T47D (cell line): ENCODE data around the gene PMP22.

Experiments
- DNase-seq, 2 experiments: peaks; one replicate each; pipeline versions ENCODE4 v3.0.0 to v3.0.0-alpha.2; 2011 to 2012; ENCODE audit warnings: low read depth in 1 of 2, low spot score in 1 of 2
- JUND ChIP-seq: IDR thresholded peaks from 2 replicates; pipeline ENCODE4 v1.6.1; 2012; ENCODE audit warnings: low read depth
- in situ Hi-C: cut with HindIII; loops from 2 replicates; pipeline ENCODE4 v1.10.0; 2016; ENCODE audit warnings: low sequenced_read_pairs, low pct_unique_long_range_greater_than_20kb

The PMP22 gene

DNA sequence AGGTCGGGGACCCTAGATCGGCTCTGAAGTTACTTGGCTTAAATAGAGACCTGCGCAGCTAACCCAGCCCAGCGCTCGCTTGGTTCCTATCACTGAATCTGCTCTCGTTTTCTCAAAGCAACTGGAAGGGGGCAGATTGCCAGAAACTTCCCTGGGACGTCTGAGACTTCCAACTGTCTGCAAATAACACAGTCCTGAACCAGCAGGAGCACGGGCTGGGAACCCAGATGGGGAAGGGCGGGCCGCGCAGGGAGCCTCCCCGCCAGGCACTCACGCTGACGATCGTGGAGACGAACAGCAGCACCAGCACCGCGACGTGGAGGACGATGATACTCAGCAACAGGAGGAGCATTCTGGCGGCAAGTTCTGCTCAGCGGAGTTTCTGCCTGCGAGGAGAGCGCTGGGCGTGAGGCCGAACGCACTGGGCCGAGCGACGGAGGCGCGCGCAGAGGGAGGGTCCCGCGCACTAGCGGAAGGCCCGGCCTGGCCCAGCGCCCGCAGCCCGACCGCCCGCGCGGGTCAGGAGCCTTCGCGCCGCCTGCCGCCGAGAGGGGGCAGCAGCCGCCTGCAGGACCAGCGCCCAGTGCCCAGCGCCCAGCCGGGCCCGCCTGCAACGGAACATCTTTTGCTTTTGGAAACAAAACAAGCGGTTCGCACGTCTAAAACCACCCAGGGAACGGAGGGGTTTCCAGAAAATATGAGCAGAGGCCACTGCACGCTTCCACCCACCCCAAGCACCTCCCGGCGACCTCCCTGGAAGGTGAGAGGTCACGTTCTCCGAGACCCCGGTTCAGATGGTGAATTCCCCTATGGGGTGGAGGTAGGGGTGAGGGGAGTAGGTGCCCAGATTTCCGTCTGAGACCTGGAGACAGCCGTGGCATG, 4.5 kb downstream of the PMP22 start:
- in situ Hi-C loops = no loop called here

DNA sequence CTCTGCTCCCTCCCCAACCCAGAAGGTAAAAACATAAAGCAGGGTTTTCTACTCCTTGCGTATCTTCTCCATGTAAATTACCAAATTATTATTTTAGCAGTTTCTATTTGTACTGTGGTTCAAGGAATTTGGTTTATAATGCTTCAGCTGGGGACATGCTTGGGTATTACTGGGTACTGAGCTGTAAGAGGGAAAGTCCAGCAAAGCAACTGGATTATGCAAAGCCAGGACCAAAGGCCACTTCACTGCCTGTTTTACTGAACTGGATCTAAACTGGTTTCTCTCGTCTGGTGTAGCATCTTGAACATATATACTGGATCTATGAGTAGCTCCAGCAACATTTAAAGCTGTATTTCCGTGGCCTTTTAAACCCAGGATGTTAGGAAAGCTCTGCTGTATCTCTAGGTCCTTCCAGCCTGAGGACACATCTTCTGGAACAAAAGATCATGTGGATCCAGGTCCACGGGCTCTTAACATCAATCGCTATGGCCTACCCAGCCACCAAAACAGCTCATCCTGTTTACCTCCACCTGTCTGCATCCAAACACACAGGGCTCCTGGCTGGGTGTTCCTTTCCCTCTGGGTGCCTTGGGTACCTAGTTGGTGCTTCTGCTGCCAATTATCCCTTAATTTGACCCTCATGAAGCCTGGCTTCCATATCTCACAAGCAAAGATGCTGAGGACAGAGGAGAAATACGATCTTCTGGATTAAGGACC, 7.2 kb downstream of the PMP22 start:
- in situ Hi-C loops = no loop called here
- no peak for DNase-seq
- TF ChIP-seq JUND = no peak

More for the DNA sequence above, 4.5 kb downstream of the PMP22 start:
- DNase-seq = peak; percentile 58 to 67
- no peak for TF ChIP-seq JUND

DNA sequence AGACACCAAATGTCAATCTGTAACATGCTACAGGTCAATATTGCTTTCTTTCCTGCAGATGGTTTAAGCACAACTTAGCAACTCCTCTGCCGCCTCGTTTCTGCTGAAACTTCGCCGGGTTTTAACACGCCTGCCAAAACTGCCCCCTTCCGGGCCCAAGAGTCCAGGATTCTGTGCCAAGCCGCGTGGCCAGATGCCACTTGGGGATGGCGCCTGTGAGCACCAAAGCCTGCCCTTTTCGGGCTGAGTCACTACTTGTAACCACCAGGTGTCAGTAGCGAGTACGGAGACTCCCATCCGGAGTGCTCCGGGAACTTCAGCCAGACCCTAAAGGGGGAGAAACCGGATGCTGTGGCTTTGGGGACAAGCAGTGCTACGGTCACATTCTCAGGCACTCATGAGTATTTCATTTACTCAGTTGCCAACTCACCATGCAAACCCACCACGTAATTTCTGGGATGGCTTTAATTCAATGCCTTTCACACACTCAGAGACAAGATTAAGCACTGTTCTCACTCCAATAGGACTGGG, 7.8 kb downstream of the PMP22 start:
- TF ChIP-seq JUND = no peak
- DNase-seq = peak; percentile 37 to 69
- in situ Hi-C loops = no loop called here

DNA sequence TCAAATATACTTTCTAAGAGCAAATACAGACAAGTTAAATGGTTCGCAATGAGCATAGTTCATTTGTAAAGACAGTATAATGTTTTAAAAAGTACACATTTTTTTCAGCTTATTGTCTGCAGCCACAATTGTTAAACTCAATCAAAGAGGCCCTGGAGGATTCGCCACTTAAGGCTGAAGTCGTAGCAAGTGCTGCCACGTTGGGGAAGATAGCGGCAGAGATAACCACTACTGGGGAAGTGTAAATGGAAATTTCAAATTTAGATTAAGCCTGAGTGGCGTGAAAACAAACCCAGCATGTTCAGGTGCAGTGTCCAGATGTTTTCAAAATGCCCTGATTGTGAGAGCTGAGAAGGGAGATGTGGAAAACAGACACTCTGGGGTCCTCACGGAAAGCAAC, 8.4 kb downstream of the PMP22 start:
- no peak for TF ChIP-seq JUND
- in situ Hi-C loops = no loop called here
- no peak for DNase-seq

DNA sequence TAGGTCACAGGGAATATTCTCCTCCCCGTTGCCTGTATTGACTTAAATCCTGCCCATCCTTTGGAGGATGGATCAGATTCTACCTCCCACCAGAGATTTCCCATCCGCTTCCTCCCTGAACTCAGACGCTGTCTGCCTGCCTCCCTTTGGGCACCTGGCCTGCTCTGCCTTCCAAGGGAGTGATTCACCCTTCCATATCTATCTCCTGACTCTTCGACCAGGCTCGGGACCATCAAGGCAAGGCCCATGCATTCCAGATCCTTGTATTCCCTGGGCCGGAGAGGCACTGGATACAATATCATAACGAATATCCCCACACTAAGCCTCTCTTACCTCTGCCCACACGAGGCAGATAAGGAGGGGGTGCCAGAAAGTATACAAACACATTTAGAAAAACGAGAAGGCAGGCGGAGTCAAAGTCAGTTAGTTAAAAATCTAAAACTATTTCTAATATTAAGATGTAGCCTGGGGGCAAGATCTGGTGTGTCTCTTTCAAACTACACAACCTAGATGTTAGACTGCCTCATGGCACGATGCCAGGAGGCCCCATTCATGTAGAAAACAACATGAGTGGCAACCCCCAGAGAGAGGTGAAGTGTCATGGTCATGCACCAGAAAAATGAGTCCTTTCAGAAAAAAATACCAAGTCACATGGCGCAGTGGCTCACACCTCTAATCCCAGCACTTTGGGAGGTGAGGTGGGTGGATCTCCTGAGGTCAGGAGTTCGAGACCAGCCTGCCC, 9.2 kb downstream of the PMP22 start:
- TF ChIP-seq JUND = no peak
- in situ Hi-C loops = no loop called here
- no peak for DNase-seq

DNA sequence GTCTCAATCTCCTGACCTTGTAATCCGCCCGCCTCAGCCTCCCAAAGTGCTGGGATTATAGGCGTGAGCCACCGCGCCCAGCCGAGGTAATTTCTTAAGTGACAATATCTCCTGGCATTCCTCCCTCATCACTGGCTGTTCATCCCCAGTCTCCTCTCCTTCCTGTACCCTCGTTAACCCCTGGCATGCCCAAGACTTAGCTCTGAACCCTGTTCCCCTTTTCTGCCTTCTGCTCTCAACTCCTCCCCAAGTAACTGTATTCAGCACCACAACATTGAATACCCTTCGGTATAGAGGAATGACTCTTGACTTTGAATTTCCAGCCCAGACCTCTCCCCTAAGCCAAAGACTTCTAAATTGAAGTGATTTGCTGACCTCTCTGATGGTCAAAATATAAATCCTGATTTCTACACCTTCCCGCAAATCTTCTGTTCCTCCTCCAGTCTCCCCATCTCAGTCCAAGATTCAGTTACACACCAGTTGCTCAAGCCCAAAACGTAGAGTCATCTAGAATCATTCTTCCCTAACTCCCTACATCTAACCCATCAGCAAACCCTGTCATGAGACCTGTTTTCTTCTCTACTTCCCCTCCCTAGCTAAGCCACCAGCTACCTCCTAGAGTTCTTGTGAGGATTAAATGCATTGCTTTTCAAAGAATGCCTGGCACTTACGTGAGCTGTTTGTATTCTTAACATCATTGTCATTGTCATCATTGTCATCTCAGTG, 14.8 kb downstream of the PMP22 start:
- no peak for DNase-seq
- in situ Hi-C loops = no loop called here
- TF ChIP-seq JUND = no peak

DNA sequence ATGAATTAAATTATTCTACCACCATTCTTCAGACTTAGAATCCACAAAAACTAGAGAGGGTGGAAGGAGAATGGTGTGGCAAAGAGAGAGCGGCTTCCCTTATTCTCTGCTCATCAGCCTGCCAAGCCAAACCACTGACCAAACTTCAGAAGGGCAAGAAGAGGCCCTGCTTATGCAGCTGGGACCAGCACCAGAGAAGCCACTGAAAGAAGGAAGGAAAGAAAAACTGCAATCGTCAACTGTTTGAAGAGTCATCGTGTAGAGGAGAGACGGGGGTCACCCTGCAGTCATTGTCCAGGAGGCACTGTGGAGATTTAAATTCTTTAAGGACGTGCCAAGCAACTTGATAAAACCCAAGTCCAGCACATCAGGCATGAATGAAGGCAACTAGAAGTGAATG, 15.6 kb downstream of the PMP22 start:
- DNase-seq = no peak
- TF ChIP-seq JUND = no peak
- in situ Hi-C loops = no loop called here

DNA sequence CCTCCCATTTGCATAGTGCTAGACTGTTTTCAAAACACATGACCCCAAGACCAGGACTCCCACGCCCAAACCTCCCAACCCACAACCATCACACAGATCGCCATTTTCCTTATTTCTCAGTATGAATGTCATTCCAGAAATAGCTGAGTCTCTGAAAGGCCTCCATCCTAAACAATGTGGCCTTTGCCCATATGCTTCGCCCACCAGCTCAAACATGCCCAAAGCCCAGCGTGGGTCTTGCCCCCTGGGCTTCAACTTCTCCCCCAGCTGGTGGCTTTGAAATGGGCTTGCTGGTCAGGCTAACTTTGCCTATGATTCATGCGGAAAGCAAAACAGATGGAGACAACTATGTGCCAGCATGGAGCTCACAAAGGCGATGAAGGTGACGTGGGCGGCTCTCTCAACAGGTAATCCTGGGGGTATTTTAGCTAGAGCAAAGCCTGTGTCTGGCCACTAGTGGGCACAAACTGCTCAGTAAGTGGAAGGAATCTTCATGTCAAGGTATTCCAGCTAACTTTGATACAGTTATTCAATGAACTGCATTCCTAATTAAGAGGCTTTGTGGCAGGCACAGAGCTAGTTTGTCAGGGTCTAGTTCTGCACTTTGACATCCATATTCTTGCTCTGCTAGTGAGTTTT, 17.1 kb downstream of the PMP22 start:
- in situ Hi-C loops = no loop called here

DNA sequence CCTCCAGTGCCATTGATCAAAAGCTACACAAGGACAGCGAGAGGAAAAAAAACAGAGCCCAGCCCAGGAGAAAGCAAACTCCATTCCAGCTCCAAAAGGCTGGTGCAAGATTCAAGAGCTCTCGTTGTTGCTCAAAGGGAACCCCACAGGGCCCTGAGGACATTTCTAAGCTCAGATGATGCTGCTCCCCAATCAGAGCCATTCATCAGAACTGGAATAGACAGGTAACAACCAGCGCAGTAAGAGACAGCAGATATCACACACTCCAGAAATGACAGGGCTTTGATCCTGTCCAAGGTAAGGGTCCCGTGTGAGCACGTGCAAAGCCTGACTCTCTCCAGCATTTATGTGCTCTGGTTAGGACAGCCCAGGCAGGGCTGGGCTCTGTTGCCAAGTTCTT, 20.1 kb downstream of the PMP22 start:
- TF ChIP-seq JUND = no peak
- DNase-seq = no peak
- in situ Hi-C loops = no loop called here

More for the DNA sequence above, 17.1 kb downstream of the PMP22 start:
- TF ChIP-seq JUND = no peak
- DNase-seq = no peak

DNA sequence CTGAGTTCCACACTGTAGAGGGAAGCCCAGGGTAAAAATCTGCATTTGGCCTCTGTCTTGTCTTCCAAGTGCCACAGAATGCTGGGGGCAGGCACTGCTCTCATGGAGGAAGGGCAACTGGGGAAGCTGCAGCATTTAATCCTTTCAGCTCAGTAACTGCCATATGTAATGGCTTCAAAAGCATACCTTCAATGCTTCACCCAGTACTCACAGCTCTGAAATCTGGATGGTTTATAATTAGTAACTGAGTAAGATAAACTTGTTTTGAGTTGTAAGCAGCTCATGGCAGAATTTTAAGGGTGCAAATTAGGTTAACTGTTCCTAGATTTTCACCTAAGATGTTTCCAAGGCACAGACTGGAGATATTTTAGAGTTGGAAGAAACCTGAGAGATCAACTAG, 24.5 kb downstream of the PMP22 start:
- in situ Hi-C loops = no loop called here
- DNase-seq = no peak
- no peak for TF ChIP-seq JUND

DNA sequence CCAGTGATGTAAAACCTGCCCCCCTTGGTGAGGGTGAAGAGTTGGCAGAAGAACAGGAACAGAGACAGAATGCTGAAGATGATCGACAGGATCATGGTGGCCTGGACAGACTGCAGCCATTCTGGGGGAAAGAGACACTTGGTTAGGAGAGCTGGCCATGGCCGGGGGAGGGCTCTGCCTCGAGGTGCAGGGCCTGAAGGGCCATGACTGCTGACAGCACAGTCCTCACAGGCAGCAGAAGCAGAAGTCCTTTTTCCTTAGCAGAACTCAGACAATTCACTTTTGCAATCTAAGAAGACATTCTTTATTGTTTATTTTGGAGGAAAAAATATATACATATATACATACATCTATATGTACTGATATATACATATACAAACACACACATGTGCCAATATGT, 25.6 kb downstream of the PMP22 start:
- no peak for DNase-seq
- TF ChIP-seq JUND = no peak
- in situ Hi-C loops = no loop called here
